Measurements from ENCODE around the gene MFN2.
A peak's percentile ranks its signal among the peaks of the same experiment; 100 is the strongest.
"Not testable (repeated sequence)": the region's sequence is repeated elsewhere in the genome, so short reads cannot be mapped to it uniquely, and the experiment has no call there.

MFN2 gene

GRCh38 chr1:12001249-12001917, 21.1 kb downstream of the MFN2 start:
- DNase-seq: peak; percentile 46

GRCh38 chr1:12001996-12002493, 21.8 kb downstream of the MFN2 start:
- DNase-seq: no peak

GRCh38 chr1:12003762-12004161, 23.5 kb downstream of the MFN2 start:
- DNase-seq: no peak

- no peak for DNase-seq
Measured at GRCh38 chr1:12005488-12006166, 25.4 kb downstream of the MFN2 start.

- no peak for DNase-seq
Measured at GRCh38 chr1:12006167-12006921, 26.1 kb downstream of the MFN2 start.

- DNase-seq: no peak
Measured at GRCh38 chr1:12007204-12007603, 27.0 kb downstream of the MFN2 start.

GRCh38 chr1:12008355-12008754, 28.1 kb downstream of the MFN2 start:
- DNase-seq: not testable (repeated sequence)

- DNase-seq: no peak
Measured at GRCh38 chr1:12009318-12009947, 29.2 kb downstream of the MFN2 start.

- DNase-seq: no peak
Measured at GRCh38 chr1:12010746-12011570, 30.7 kb downstream of the MFN2 start.

- no peak for DNase-seq
Measured at GRCh38 chr1:12011998-12012397, 31.8 kb downstream of the MFN2 start.

GRCh38 chr1:12012560-12013316, 32.5 kb downstream of the MFN2 start:
- no peak for DNase-seq

- peak; percentile 9 for DNase-seq
Measured at GRCh38 chr1:12014141-12014991, 34.1 kb downstream of the MFN2 start.

GRCh38 chr1:12015001-12015491, 34.8 kb downstream of the MFN2 start:
- no peak for DNase-seq

- no peak for DNase-seq
Measured at GRCh38 chr1:12015499-12015898, 35.3 kb downstream of the MFN2 start.

GRCh38 chr1:12016182-12016581, 35.9 kb downstream of the MFN2 start:
- DNase-seq: no peak

GRCh38 chr1:12019858-12020509, 39.7 kb downstream of the MFN2 start:
- no peak for DNase-seq

GRCh38 chr1:12021616-12022015, 41.4 kb downstream of the MFN2 start:
- DNase-seq: no peak

- DNase-seq: no peak
Measured at GRCh38 chr1:12022036-12022435, 41.8 kb downstream of the MFN2 start.

- DNase-seq: no peak
Measured at GRCh38 chr1:12026586-12026985, 46.3 kb downstream of the MFN2 start.

- no peak for DNase-seq
Measured at GRCh38 chr1:12028248-12028647, 48.0 kb downstream of the MFN2 start.

Data from activated naive CD4-positive, alpha-beta T cell treated with Interleukin-2 at 50 U/mL for 16 hours (primary cell).